NCI-H510A (cell line): ENCODE results near the gene ERBB4.

Experiments
- DNase-seq: peaks from one replicate; lab custom pipeline; 2025; lab: John Stamatoyannopoulos, UW

Gene ERBB4

GRCh38 chr2:211903961-211904360 lies 634.6 kb downstream of the ERBB4 start:
- no peak for DNase-seq

- no peak for DNase-seq
Observed at GRCh38 chr2:211901226-211901846, 637.3 kb downstream of the ERBB4 start.

DNA sequence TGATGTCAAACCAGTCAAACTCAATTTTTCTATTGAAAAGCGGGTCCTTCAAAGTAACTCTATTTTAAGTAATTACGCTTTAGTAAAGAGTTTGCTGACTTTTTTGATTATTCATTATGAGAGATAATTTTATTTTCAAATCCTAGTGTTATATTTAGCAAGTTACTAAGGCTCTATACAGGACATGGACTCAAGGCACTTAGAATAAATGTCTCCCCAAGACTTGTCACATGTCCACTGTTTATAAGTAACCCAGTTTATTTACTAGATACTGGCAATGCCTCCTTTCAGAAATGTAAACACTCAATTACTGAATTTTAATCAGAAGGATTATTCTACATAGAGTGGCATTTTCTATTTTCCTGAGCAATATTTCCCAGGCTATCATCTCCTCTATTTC lies 638.1 kb downstream of the ERBB4 start:
- no peak for DNase-seq

DNA sequence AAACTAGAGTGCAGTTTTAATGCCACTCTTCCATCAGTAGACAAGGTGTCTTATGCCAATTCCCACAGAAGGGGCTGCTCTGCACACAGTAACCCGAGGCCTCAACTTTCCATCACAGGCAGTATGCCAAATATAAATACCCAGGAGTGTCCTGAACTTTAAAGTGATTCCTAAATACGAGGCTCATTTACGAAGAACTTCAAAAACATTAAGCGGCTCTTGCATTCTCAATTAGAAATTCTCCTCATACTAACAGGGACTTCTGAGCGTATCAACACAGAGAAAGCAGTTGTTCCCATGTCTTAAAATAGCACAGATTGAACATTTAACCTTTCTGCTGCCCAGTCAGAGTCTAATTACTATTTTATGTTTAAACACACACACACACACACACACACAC lies 638.6 kb downstream of the ERBB4 start:
- DNase-seq, result no peak

DNA sequence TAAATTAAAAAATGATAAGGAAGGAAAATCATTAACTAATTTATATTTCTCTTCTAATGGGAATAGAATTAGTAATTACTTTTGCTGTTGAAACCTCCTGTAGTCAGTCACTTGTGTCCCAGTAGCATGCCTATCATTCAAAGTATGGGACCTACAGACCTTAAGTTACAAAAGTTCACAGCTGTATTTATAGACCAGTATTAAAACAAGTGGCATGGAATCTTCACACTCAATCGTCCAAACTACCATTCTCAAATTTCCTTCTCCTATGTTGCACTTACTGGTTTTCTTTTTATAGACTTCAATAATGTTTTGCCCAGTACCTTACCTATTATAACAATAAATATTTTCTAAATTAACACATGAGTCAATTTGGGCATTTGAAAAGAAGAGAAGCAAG lies 639.9 kb downstream of the ERBB4 start:
- no peak for DNase-seq

- DNase-seq, result peak; percentile 8
Observed at GRCh38 chr2:211881449-211881848, 657.2 kb downstream of the ERBB4 start.

DNA sequence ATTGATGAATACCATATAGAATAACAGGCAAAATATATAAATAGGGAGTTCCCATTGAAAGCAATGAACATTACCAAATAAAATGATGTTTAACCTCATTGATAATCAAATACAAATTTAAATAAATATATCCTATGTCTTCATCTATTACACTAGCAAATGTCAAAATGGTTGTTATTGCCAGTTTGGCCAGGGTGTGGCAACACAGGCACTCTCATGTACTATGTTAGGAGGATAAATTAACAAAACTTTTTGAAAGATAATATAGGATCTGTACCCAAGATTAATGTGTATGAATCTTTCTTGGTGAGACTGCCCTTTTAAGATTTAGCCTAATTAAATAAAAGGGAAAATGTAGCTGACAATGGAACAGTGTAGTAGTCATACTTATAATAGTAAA lies 659.3 kb downstream of the ERBB4 start:
- DNase-seq, result no peak

- DNase-seq, result no peak
Observed at GRCh38 chr2:211877061-211877460, 661.5 kb downstream of the ERBB4 start.

GRCh38 chr2:211875488-211875887 lies 663.1 kb downstream of the ERBB4 start:
- no peak for DNase-seq

DNA sequence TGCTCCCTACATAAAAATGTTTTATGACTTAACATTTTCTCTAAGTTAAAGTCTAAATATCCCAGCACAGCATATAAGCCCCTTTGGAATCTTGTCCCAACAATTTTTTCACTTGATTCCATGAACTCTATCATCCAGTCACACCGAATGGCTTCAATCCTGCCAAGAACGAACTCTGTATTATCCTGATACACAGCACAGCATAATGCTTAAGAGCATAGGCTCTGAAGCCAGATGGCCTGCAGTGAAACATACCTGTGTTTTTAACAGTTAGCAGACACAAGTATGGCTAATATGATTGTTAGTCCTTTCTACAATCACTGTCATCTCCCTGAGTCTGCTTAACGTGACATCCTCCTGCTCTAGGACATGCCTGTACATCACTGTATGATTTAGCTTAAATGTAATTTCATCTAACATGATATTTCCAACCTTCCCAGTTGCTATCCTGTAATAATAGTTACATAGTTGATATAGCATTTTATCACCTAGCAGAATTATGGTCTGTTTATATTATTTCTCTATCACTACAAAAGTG lies 669.5 kb downstream of the ERBB4 start:
- no peak for DNase-seq

DNA sequence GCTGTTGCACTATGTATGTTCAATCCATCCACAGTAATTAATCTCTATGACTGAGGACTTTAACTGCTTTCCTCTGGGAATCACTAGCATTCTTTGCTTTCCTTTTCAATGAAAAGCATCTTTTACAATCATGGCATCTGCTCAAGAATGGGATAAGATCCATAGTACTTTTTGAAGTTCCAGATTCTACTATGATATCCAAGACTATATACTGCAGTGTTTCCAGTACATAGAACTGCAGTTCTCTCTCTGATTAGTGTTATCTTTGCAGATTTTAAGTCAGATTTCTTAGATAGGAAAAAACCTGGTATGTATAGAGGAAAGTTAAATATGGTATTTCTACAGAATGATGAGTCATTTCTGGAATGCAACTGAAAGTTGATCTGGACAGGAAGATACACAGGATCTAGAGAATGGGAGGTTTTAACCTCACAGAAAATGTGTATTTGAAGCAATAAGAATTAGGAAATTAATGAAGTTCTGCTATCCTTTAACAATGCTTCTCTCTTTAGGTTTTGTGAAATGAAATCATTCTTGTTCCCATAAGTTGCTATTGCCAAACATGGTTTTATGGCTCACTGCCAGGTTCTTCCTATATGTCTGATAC lies 670.7 kb downstream of the ERBB4 start:
- no peak for DNase-seq

DNA sequence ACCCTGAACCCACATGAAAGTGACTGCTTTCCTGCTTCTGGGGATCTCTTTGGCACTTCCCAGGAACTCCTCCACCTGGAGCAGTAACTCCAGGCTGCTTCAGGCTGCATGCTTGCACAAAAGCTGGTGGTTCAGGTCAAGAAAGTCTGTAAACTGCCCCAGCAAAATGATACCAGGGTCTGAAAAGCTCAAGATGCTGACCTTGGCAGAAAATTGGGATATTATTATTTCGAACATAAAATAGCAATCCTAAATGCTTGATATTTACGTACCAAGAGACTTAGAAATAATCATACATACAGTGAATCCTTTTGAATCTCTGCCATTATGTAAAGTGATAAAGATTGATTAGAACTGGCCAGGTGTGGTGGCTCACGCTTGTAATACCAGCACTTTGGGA lies 674.3 kb downstream of the ERBB4 start:
- no peak for DNase-seq

GRCh38 chr2:211860224-211860623 lies 678.4 kb downstream of the ERBB4 start:
- no peak for DNase-seq

GRCh38 chr2:211854832-211855231 lies 683.8 kb downstream of the ERBB4 start:
- no peak for DNase-seq

- DNase-seq, result no peak
Observed at GRCh38 chr2:211846714-211847113, 691.9 kb downstream of the ERBB4 start.

DNA sequence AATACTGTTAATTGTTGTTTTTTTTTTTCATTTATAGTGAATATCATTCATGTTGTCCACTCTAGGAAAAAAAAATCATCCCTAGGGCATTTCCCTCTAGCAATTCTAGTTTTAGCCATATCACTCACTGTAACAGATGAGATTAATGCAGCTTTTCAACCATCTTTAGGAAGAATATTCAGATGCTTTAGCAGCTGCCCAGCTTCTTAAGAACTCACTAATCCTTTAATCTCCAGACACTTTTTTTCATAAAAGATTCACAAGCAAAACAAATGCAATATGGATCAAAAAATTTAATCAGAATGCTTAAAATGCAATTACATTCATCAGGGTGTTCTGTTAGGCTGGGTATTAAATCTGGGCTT lies 692.6 kb downstream of the ERBB4 start:
- no peak for DNase-seq

- DNase-seq, result no peak
Observed at GRCh38 chr2:211845338-211846035, 693.1 kb downstream of the ERBB4 start.

DNA sequence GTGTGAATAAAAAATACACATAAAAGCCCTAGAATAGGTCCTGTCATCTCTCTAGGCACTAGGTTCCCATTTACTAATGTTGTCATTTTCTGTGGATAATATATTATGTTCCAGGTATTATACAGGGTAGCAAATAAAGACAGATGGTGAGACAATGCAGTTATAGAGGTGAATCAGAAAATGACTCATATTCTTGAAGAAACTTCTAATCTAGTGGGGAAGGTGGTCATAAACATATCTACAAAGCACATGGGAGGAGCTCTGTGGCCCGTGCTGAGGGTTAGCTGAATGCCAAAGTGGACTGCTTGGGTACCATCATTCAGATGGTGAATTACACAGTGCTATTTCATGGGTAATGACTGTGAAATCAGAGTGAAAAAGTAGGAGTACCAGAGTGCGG lies 700.9 kb downstream of the ERBB4 start:
- no peak for DNase-seq

GRCh38 chr2:211837206-211837605 lies 701.4 kb downstream of the ERBB4 start:
- no peak for DNase-seq

GRCh38 chr2:211836409-211836808 lies 702.2 kb downstream of the ERBB4 start:
- peak; percentile 47 for DNase-seq

- no peak for DNase-seq
Observed at GRCh38 chr2:211835695-211836094, 702.9 kb downstream of the ERBB4 start.

- DNase-seq, result no peak
Observed at GRCh38 chr2:211833582-211834279, 704.9 kb downstream of the ERBB4 start.

GRCh38 chr2:211829725-211830124 lies 708.9 kb downstream of the ERBB4 start:
- DNase-seq, result no peak
